ENCODE results near the gene IGSF9.

- TF ChIP-seq CTCF (IDR thresholded peaks at IDR 0.05) (no peak), POLR2A (IDR thresholded peaks at IDR 0.05) (no peak), POLR2AphosphoS5 (IDR thresholded peaks at IDR 0.05) (no peak)
Measured at GRCh38 chr1:159925719-159926078, 19.7 kb downstream of the IGSF9 start.

Measured in stomach (tissue), 4 donors.